ENCODE data around the gene IFIT3.

GRCh38 chr10:89348481-89348880 lies 20.7 kb downstream of the IFIT3 start:
- TF ChIP-seq POLR2AphosphoS5 (IDR thresholded peaks at IDR 0.05; ENCODE audit: low read depth, low read length) (no peak), RAD21 (IDR thresholded peaks at IDR 0.05; ENCODE audit: low read length) (no peak), CTCF (IDR thresholded peaks at IDR 0.05) (no peak), RCOR1 (IDR thresholded peaks at IDR 0.05; ENCODE audit: low read length) (no peak), SIN3A (IDR thresholded peaks at IDR 0.05; ENCODE audit: borderline replicate concordance, low read depth, low read length) (no peak), RFX5 (IDR thresholded peaks at IDR 0.05; ENCODE audit: low read length) (no peak), FOSL2 (IDR thresholded peaks at IDR 0.05; ENCODE audit: borderline replicate concordance, low read depth) (no peak)
- TF ChIP-seq, protein P1, sequence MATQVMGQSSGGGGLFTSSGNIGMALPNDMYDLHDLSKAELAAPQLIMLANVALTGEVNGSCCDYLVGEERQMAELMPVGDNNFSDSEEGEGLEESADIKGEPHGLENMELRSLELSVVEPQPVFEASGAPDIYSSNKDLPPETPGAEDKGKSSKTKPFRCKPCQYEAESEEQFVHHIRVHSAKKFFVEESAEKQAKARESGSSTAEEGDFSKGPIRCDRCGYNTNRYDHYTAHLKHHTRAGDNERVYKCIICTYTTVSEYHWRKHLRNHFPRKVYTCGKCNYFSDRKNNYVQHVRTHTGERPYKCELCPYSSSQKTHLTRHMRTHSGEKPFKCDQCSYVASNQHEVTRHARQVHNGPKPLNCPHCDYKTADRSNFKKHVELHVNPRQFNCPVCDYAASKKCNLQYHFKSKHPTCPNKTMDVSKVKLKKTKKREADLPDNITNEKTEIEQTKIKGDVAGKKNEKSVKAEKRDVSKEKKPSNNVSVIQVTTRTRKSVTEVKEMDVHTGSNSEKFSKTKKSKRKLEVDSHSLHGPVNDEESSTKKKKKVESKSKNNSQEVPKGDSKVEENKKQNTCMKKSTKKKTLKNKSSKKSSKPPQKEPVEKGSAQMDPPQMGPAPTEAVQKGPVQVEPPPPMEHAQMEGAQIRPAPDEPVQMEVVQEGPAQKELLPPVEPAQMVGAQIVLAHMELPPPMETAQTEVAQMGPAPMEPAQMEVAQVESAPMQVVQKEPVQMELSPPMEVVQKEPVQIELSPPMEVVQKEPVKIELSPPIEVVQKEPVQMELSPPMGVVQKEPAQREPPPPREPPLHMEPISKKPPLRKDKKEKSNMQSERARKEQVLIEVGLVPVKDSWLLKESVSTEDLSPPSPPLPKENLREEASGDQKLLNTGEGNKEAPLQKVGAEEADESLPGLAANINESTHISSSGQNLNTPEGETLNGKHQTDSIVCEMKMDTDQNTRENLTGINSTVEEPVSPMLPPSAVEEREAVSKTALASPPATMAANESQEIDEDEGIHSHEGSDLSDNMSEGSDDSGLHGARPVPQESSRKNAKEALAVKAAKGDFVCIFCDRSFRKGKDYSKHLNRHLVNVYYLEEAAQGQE (IDR thresholded peaks at IDR 0.05; ENCODE audit: low read depth, low read length), result no peak
- TF ChIP-seq, protein P2, sequence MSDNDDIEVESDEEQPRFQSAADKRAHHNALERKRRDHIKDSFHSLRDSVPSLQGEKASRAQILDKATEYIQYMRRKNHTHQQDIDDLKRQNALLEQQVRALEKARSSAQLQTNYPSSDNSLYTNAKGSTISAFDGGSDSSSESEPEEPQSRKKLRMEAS (IDR thresholded peaks at IDR 0.05; ENCODE audit: low read depth), result no peak

Data from SK-N-SH (cell line).